HCT116 (cell line): ENCODE results near the gene FASN. TPM values are rescaled to one million over a fixed set of nuclear protein-coding genes. Genes with fewer than 3 reads are reported as not detected.
A peak's percentile ranks its signal among the peaks of the same experiment; 100 is the strongest.

ENCODE experiments used
- ATAC-seq: fragments of 200-7000 bp; cut with Tn5 transposase; 2 replicates; pipeline ENCODE4 v1.9.1; 2020; ENCODE audit warnings: mild to moderate bottlenecking, moderate library complexity
- BruUV-seq: library from RNA; stranded (reverse); fragments of 400-500 nt; replicated peaks from 2 replicates; lab custom pipeline; 2021; lab: Mats Ljungman, UMichigan
- CTCF ChIA-PET: fragments of 300-600 bp; sonication (Branson Sonifier 250); formaldehyde crosslinking; loops from one replicate; lab custom pipeline; 2021; ENCODE audit warnings: antibody characterized with exemption; lab: Charles Lee
- POLR2A ChIA-PET: fragments of 300-600, 350-600 bp; sonication (Branson Sonifier 250); formaldehyde crosslinking; loops from one replicate; lab custom pipeline; 2021; ENCODE audit warnings: antibody characterized with exemption; lab: Charles Lee
- RAD21 ChIA-PET, 2 experiments: fragments of 300-600 bp; sonication (Branson Sonifier 250); formaldehyde crosslinking; loops; one replicate each; lab custom pipeline; 2023; ENCODE audit warnings: low total read pairs in 2 of 2; ENCODE audit not compliant: uncharacterized antibody in 2 of 2, unreplicated experiment in 2 of 2, low non-redundant PET in 1 of 2; lab: Charles Lee
- DNase-seq: peaks from one replicate; pipeline ENCODE4 v3.0.0-alpha.2; 2010; ENCODE audit warnings: low read depth, low spot score
- H2AFZ ChIP-seq: fragments of 200-600 bp; shearing (Covaris generic), sonication (generic); 2 replicates; pipeline ENCODE4 v1.6.1; 2017; ENCODE audit warnings: low read depth, mixed run types, mixed read lengths, antibody characterized with exemption, low read length; ENCODE audit not compliant: poor library complexity, severe bottlenecking
- H3K27ac ChIP-seq: 2 replicates; pipeline ENCODE4 v1.5.1; 2012; ENCODE audit warnings: low read depth, low read length
- H3K27me3 ChIP-seq: fragments of 200-600 bp; sonication (generic); 2 replicates; pipeline ENCODE4 v1.6.1; 2016; ENCODE audit warnings: mixed run types, low read length, mixed read lengths; ENCODE audit not compliant: insufficient read depth
- H3K36me3 ChIP-seq, 2 experiments: fragments of 200-500 bp in 1 of 2; fragments of 200-600 bp in 1 of 2; sonication (Bioruptor generic) in 1 of 2; sonication (generic) in 1 of 2; 2 replicates each; pipeline versions ENCODE4 v1.5.1 to v1.6.1; 2014 to 2016; ENCODE audit warnings: low read length in 2 of 2, inconsistent platforms in 1 of 2, mixed read lengths in 1 of 2, mixed run types in 1 of 2; ENCODE audit not compliant: insufficient read depth in 2 of 2, control insufficient read depth in 1 of 2
- H3K4me1 ChIP-seq, 2 experiments: fragments of 200-600 bp in 1 of 2; sonication (generic) in 1 of 2; 2 replicates each; pipeline versions ENCODE4 v1.5.1 to v1.6.1; 2012 to 2017; ENCODE audit warnings: low read length in 2 of 2, inconsistent platforms in 1 of 2, mild to moderate bottlenecking in 1 of 2, mixed read lengths in 1 of 2, mixed run types in 1 of 2, moderate library complexity in 1 of 2; ENCODE audit not compliant: insufficient read depth in 2 of 2, control insufficient read depth in 1 of 2
- H3K4me2 ChIP-seq: fragments of 200-600 bp; sonication (generic); 2 replicates; pipeline ENCODE4 v1.6.1; 2017; ENCODE audit warnings: mixed run types, low read length, mixed read lengths
- H3K4me3 ChIP-seq, 2 experiments: fragments of 200-600 bp in 1 of 2; sonication (generic) in 1 of 2; replicated peaks in 1 of 2; 2 replicates each; pipeline ENCODE4 v1.5.1; 2011 to 2016; ENCODE audit warnings: low read length in 2 of 2, control low read depth in 1 of 2, low read depth in 1 of 2, mild to moderate bottlenecking in 1 of 2, mixed read lengths in 1 of 2, mixed run types in 1 of 2
- H3K79me2 ChIP-seq: fragments of 200-600 bp; sonication (generic); 2 replicates; pipeline ENCODE4 v1.6.1; 2017; ENCODE audit warnings: mild to moderate bottlenecking, mixed run types, low read length, moderate library complexity, mixed read lengths; ENCODE audit not compliant: insufficient read depth
- H3K9ac ChIP-seq: fragments of 200-600 bp; sonication (generic); 2 replicates; pipeline ENCODE4 v1.6.1; 2016; ENCODE audit warnings: low read length, mixed read lengths
- H3K9me2 ChIP-seq: fragments of 200-600 bp; sonication (generic), shearing (Covaris generic); 2 replicates; pipeline ENCODE4 v1.6.1; 2017; ENCODE audit warnings: mixed run types, mild to moderate bottlenecking, moderate library complexity; ENCODE audit not compliant: insufficient read depth
- H3K9me3 ChIP-seq, 2 experiments: fragments of 200-500 bp in 1 of 2; fragments of 200-600 bp in 1 of 2; sonication (Bioruptor generic) in 1 of 2; sonication (generic) in 1 of 2; 2 replicates each; pipeline ENCODE4 v1.6.1; 2014 to 2017; ENCODE audit warnings: low read length in 2 of 2, mixed read lengths in 2 of 2, inconsistent platforms in 1 of 2, low read depth in 1 of 2, mild to moderate bottlenecking in 1 of 2, mixed run types in 1 of 2, moderate library complexity in 1 of 2; ENCODE audit not compliant: control insufficient read depth in 1 of 2, insufficient read depth in 1 of 2
- H4K20me1 ChIP-seq: fragments of 200-600 bp; sonication (generic), shearing (Covaris generic); 2 replicates; pipeline ENCODE4 v1.6.1; 2017; ENCODE audit warnings: mixed run types, mild to moderate bottlenecking, moderate library complexity; ENCODE audit not compliant: insufficient read depth
- ATF3 ChIP-seq: IDR thresholded peaks from 2 replicates; pipeline ENCODE4 v1.6.1; 2012
- CEBPB ChIP-seq: IDR thresholded peaks from 2 replicates; pipeline ENCODE4 v1.6.1; 2012; ENCODE audit warnings: low read depth
- ELF1 ChIP-seq: IDR thresholded peaks from 2 replicates; pipeline ENCODE4 v1.6.1; 2012; ENCODE audit warnings: low read depth, borderline replicate concordance
- EZH2 ChIP-seq: fragments of 200-600 bp; sonication (generic); IDR thresholded peaks from 2 replicates; pipeline ENCODE4 v1.6.1; 2017; ENCODE audit warnings: antibody characterized with exemption, mixed run types
- POLR2A ChIP-seq: IDR thresholded peaks from 2 replicates; pipeline ENCODE4 v1.7.0; 2011; ENCODE audit warnings: borderline replicate concordance; ENCODE audit not compliant: insufficient read depth, insufficient read length; ENCODE audit errors: extremely low read depth
- POLR2AphosphoS5 ChIP-seq: IDR thresholded peaks from 2 replicates; pipeline ENCODE4 v1.6.1; 2011; ENCODE audit warnings: mild to moderate bottlenecking, low read depth, low read length, moderate library complexity
- REST ChIP-seq: IDR thresholded peaks from 2 replicates; pipeline ENCODE4 v1.6.1; 2012; ENCODE audit warnings: low read depth
- SIN3A ChIP-seq: IDR thresholded peaks from 2 replicates; pipeline ENCODE4 v1.6.1; 2012; ENCODE audit warnings: low read depth
- TCF7L2 ChIP-seq: IDR thresholded peaks from 2 replicates; pipeline ENCODE4 v1.7.0; 2011; ENCODE audit warnings: borderline replicate concordance, inconsistent platforms; ENCODE audit not compliant: insufficient read depth, insufficient read length; ENCODE audit errors: extremely low read depth
- YY1 ChIP-seq: IDR thresholded peaks from 2 replicates; pipeline ENCODE4 v1.6.1; 2011; ENCODE audit warnings: low read length, low read depth, moderate library complexity, mild to moderate bottlenecking; ENCODE audit not compliant: insufficient replicate concordance; ENCODE audit errors: extremely low read depth
- intact Hi-C: fragments of 100-400 bp; cut with micrococcal nuclease; formaldehyde crosslinking; loops from 2 replicates; pipeline ENCODE4 v1.10.0; 2022
- total RNA-seq: library from RNA; stranded (reverse); gene quantifications from one replicate; pipeline ENCODE4 v1.2.1, GENCODE V29; 2021; ENCODE audit not compliant: unreplicated experiment
- TF ChIP-seq, protein P1 (sequence below): IDR thresholded peaks from 2 replicates; pipeline ENCODE4 v1.6.1; 2011; ENCODE audit warnings: mild to moderate bottlenecking, low read length, moderate library complexity; ENCODE audit not compliant: insufficient replicate concordance; ENCODE audit errors: extremely low read depth

FASN gene
- total RNA-seq, 1 experiment from 2014 or later, result 754 TPM

- Histone ChIP-seq H3K9me2 (no peaks in the 10 kb centered on the region), H3K4me1 (peaks cover 13 to 34% of the 10 kb centered on the region in 2 experiments; a peak in 3 of 4 replicates), H3K4me3 (peak overlapping the region; percentile 94 to 99), H3K27me3 (no peaks in the 10 kb centered on the region), H2AFZ (no peak overlapping the region), H3K36me3 (peaks cover 16 to 45% of the 10 kb centered on the region in 2 experiments; a peak in 3 of 4 replicates), H3K27ac (peak overlapping the region; percentile 81; the same call in 1 of the 2 replicates), H4K20me1 (no peaks in the 10 kb centered on the region; the same call in 1 of the 2 replicates), H3K9me3 (no peaks in the 10 kb centered on the region), H3K79me2 (peaks cover 41% of the 10 kb centered on the region), H3K4me2 (peak overlapping the region; percentile 89), H3K9ac (peak overlapping the region; percentile 89)
- ATAC-seq (no peak), DNase-seq (no peak)
- TSS peak; percentile 31 for BruUV-seq
- TF ChIP-seq ELF1 (no peak), CEBPB (no peak), TCF7L2 (no peak), SIN3A (no peak), EZH2 (no peak), ATF3 (no peak), YY1 (no peak), POLR2A (no peak), REST (no peak), POLR2AphosphoS5 (no peak)
- TF ChIP-seq, protein P1, sequence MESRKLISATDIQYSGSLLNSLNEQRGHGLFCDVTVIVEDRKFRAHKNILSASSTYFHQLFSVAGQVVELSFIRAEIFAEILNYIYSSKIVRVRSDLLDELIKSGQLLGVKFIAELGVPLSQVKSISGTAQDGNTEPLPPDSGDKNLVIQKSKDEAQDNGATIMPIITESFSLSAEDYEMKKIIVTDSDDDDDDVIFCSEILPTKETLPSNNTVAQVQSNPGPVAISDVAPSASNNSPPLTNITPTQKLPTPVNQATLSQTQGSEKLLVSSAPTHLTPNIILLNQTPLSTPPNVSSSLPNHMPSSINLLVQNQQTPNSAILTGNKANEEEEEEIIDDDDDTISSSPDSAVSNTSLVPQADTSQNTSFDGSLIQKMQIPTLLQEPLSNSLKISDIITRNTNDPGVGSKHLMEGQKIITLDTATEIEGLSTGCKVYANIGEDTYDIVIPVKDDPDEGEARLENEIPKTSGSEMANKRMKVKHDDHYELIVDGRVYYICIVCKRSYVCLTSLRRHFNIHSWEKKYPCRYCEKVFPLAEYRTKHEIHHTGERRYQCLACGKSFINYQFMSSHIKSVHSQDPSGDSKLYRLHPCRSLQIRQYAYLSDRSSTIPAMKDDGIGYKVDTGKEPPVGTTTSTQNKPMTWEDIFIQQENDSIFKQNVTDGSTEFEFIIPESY, result no peak
- ChIA-PET RAD21 (no interaction called here), POLR2A (no interaction called here), CTCF (no interaction called here)
- intact Hi-C loops, result no loop called here
Observed at GRCh38 chr17:82053130-82053529, 44.9 kb downstream of the FASN start.
